Spleen (tissue), 11 donors: ENCODE measurements around the gene KLF2. TPM values are rescaled to one million over a fixed set of nuclear protein-coding genes. Genes with fewer than 3 reads are reported as not detected.

Source experiments
- DNase-seq: peaks from one replicate; pipeline ENCODE4 v3.0.0-alpha.2; 2020
- H3K27ac ChIP-seq, 8 donors: fragments of 200-600 bp; sonication (generic) in 7 of 8; 1 replicate in 4 of 8; 2 replicates in 4 of 8; pipeline versions ENCODE4 v1.5.0 to v1.8.0; 2016 to 2021; ENCODE audit warnings: inconsistent platforms in 4 of 8, mild to moderate bottlenecking in 4 of 8, moderate library complexity in 1 of 8
- H3K27me3 ChIP-seq, 7 donors: fragments of 200-600 bp; sonication (generic) in 6 of 7; replicated peaks in 1 of 7; 1 replicate in 4 of 7; 2 replicates in 3 of 7; pipeline versions ENCODE4 v1.5.0 to v1.8.0; 2016 to 2021; ENCODE audit warnings: inconsistent platforms in 3 of 7, mild to moderate bottlenecking in 1 of 7
- H3K36me3 ChIP-seq, 6 donors: fragments of 200-600 bp; sonication (generic) in 5 of 6; 1 replicate in 4 of 6; 2 replicates in 2 of 6; pipeline versions ENCODE4 v1.5.0 to v1.8.0; 2016 to 2021; ENCODE audit warnings: inconsistent platforms in 2 of 6
- H3K4me1 ChIP-seq, 6 donors: fragments of 200-600 bp; sonication (generic) in 5 of 6; 1 replicate in 3 of 6; 2 replicates in 3 of 6; pipeline versions ENCODE4 v1.5.0 to v1.8.0; 2016 to 2021; ENCODE audit warnings: inconsistent platforms in 3 of 6
- H3K4me3 ChIP-seq, 8 donors: fragments of 200-600 bp; sonication (generic) in 7 of 8; 1 replicate in 4 of 8; 2 replicates in 4 of 8; pipeline versions ENCODE4 v1.5.0 to v1.8.0; 2016 to 2021; ENCODE audit warnings: inconsistent platforms in 4 of 8, mild to moderate bottlenecking in 4 of 8, moderate library complexity in 2 of 8
- H3K9me3 ChIP-seq, 8 donors: fragments of 200-600 bp; sonication (generic) in 7 of 8; 1 replicate in 4 of 8; 2 replicates in 4 of 8; pipeline versions ENCODE4 v1.5.0 to v1.8.0; 2016 to 2021; ENCODE audit warnings: inconsistent platforms in 4 of 8
- CTCF ChIP-seq, 11 experiments: fragments of 200-600 bp in 7 of 11; fragments of 450-650 bp in 4 of 11; sonication (generic) in 4 of 11; IDR thresholded peaks in 8 of 11; conservative IDR thresholded peaks in 3 of 11; 1 replicate in 7 of 11; 2 replicates in 4 of 11; pipeline versions ENCODE4 v1.4.0 to v1.8.0; 2016 to 2021; ENCODE audit warnings: antibody characterized with exemption in 11 of 11, inconsistent platforms in 4 of 11, mild to moderate bottlenecking in 1 of 11
- POLR2A ChIP-seq, 3 donors: fragments of 450-650 bp; IDR thresholded peaks; one replicate each; pipeline ENCODE4 v1.5.1; 2017; ENCODE audit warnings: antibody characterized with exemption in 3 of 3, mild to moderate bottlenecking in 1 of 3
- POLR2AphosphoS5 ChIP-seq, 3 donors: sonication (generic); formaldehyde crosslinking; IDR thresholded peaks; one replicate each; pipeline ENCODE4 v1.5.1; 2017; ENCODE audit warnings: antibody characterized with exemption in 3 of 3
- WGBS, 5 donors: extraction: QIAGEN DNeasy Blood & Tissue Kit in 3 of 5; methylation state at CpG; one replicate each; pipeline versions ENCODE4 v1.1.5 to v1.1.7; 2013 to 2018; 5-methylcytosine and 5-hydroxymethylcytosine counted together
- intact Hi-C: fragments of 100-400 bp; cut with DNase I; formaldehyde crosslinking; loops from one replicate; pipeline ENCODE4 v1.15.0; 2023; ENCODE audit warnings: low total_unique reads
- polyA plus RNA-seq, 3 donors: library from polyadenylated mRNA; stranded (reverse); fragments of 200-250 nt; gene quantifications; one replicate each; pipeline ENCODE4 v1.2.1, GENCODE V29; 2013
- total RNA-seq, 7 donors: library from RNA; depleted of rRNA in 3 of 7; stranded (reverse); fragments of >200 nt in 3 of 7; fragmentation: NEBNext Ultra II Directional in 4 of 7; extraction: Animal tissue kit (Norgen Biotek cat#: 25700) in 4 of 7; gene quantifications; one replicate each; pipeline versions ENCODE4 v1.1.0 to v1.2.1, GENCODE V29; 2016 to 2021
- donor health status: healthy with polysubstance abuse.
- donor health status: DM: no; HTN: no; CAD: no; lungs with moderate emphysema.
- donor health status: DM: no; HTN: no; CAD: no.
- donor health status: Bipolar disorder and iron deficiency.
- donor health status: healthy.
- donor health status: DM: no; HTN: no; CAD: no.
- donor health status: DM: yes; HTN: yes; CAD: no.

KLF2 gene
- total and polyA plus RNA-seq, 10 donors: 9.7 to 179 (median 105) TPM

DNA sequence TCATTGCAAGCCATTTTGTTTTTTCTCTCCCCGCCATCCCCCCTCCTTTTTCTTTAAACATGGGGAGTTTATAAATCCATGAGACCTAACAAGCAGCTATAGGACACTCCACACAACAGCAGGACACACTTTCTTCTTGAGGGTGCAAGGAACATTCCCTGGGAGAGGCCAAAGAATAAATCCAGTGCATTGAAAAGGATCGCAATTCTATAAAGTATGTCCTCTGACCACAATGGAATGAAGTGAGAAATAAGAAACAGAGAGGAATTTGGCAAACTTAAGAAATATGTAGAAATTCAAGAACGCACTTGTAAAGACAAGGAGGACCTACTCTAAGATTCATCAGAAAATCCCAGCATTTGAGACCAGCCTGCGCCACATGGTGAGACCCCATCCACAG, 11.9 kb downstream of the KLF2 start:
- no peaks in the 10 kb centered on the region for H3K36me3 ChIP-seq
- intact Hi-C loops: no loop called here
- WGBS, 5 donors: 92 to 98% (median 94%) methylated on average over 4 of the region's 4 CpGs

GRCh38 chr19:16337809-16338469, 13.3 kb downstream of the KLF2 start:
- no peaks in the 10 kb centered on the region for H3K36me3 ChIP-seq
- H3K4me3 ChIP-seq: peak overlapping the region in 5 of 8 donors; percentile 1 to 54 (median 4)
- no peaks in the 10 kb centered on the region for H3K27me3 ChIP-seq
- peak overlapping the region; percentile 4 to 87 (median 69) for H3K27ac ChIP-seq
- intact Hi-C loops: no loop called here
- TF ChIP-seq POLR2AphosphoS5 (IDR thresholded peaks at IDR 0.05) (no peak), POLR2A (IDR thresholded peaks at IDR 0.05) (no peak), CTCF (IDR thresholded peaks at IDR 0.05 in 8 of 11, conservative IDR thresholded peaks at IDR 0.05 in 3 of 11) (no peak)
- peaks cover 40 to 95% (median 54%) of the 10 kb centered on the region in 6 donors for H3K4me1 ChIP-seq
- 74 to 81% (median 80%) methylated on average over 10 to 13 of the region's 13 CpGs for WGBS, 5 donors
- H3K9me3 ChIP-seq: no peaks in the 10 kb centered on the region
- no peak for DNase-seq

More for the DNA sequence above, 11.9 kb downstream of the KLF2 start:
- Histone ChIP-seq H3K9me3 (no peaks in the 10 kb centered on the region), H3K27me3 (no peaks in the 10 kb centered on the region), H3K27ac (no peak overlapping the region), H3K4me1 (peaks cover 26 to 88% (median 40%) of the 10 kb centered on the region in 6 donors), H3K4me3 (no peak overlapping the region)
- no peak for TF ChIP-seq POLR2A (IDR thresholded peaks at IDR 0.05)
- TF ChIP-seq POLR2AphosphoS5 (IDR thresholded peaks at IDR 0.05): no peak
- no peak for TF ChIP-seq CTCF (IDR thresholded peaks at IDR 0.05 in 8 of 11, conservative IDR thresholded peaks at IDR 0.05 in 3 of 11)
- no peak for DNase-seq

- peak; percentile 88 for DNase-seq
- H3K4me3 ChIP-seq: peak overlapping the region in 5 of 8 donors; percentile 1 to 54 (median 4)
- H3K9me3 ChIP-seq: no peaks in the 10 kb centered on the region
- peaks cover 46 to 98% (median 61%) of the 10 kb centered on the region in 6 donors for H3K4me1 ChIP-seq
- 3 to 11% (median 5%) methylated on average over 26 to 30 of the region's 30 CpGs for WGBS, 5 donors
- peak overlapping the region; percentile 4 to 87 (median 69) for H3K27ac ChIP-seq
- TF ChIP-seq POLR2A (IDR thresholded peaks at IDR 0.05) (no peak), POLR2AphosphoS5 (IDR thresholded peaks at IDR 0.05) (peak; percentile 67 to 79 (median 72)), CTCF (IDR thresholded peaks at IDR 0.05 in 8 of 11, conservative IDR thresholded peaks at IDR 0.05 in 3 of 11) (peak in 5 of 11 experiments; percentile 9 to 51 (median 39))
- intact Hi-C loops: no loop called here
- H3K36me3 ChIP-seq: no peaks in the 10 kb centered on the region
- no peaks in the 10 kb centered on the region for H3K27me3 ChIP-seq
These were observed 14.1 kb downstream of the KLF2 start for GRCh38 chr19:16338470-16339360.

DNA sequence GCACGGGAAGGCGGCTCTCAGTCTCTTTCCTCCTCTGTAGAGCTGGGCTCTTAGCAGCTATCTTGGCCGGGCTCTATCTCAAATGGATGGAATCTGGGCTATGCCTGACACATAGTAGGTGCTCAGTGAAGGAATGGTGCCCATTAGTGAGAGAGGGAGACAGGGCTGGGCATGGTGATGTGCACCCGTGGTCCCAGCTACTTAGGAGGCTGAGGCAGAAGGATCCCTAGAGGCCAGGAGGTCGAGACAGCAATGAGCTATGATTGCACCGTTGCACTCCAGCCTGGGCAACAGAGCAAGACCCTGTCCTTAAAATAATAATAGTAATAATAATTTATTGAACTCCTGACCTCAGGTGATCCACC, 14.7 kb downstream of the KLF2 start:
- WGBS, 5 donors: 52 to 57% (median 54%) methylated on average over 6 of the region's 6 CpGs
- Histone ChIP-seq H3K4me3 (no peak overlapping the region), H3K9me3 (no peaks in the 10 kb centered on the region), H3K27ac (peak overlapping the region in 7 of 8 donors; percentile 51 to 87 (median 74)), H3K4me1 (peaks cover 46 to 94% (median 62%) of the 10 kb centered on the region in 6 donors), H3K36me3 (no peaks in the 10 kb centered on the region), H3K27me3 (no peaks in the 10 kb centered on the region)
- intact Hi-C loops: no loop called here
- TF ChIP-seq POLR2AphosphoS5 (IDR thresholded peaks at IDR 0.05): no peak
- TF ChIP-seq CTCF (IDR thresholded peaks at IDR 0.05 in 8 of 11, conservative IDR thresholded peaks at IDR 0.05 in 3 of 11): no peak
- TF ChIP-seq POLR2A (IDR thresholded peaks at IDR 0.05): no peak
- no peak for DNase-seq
